ENCODE results near the gene NDRG3. TPM values are rescaled to one million over a fixed set of nuclear protein-coding genes. Genes with fewer than 3 reads are reported as not detected.

NDRG3 gene
- total RNA-seq, 1 experiment from 2014 or later: 23.6 TPM

DNA sequence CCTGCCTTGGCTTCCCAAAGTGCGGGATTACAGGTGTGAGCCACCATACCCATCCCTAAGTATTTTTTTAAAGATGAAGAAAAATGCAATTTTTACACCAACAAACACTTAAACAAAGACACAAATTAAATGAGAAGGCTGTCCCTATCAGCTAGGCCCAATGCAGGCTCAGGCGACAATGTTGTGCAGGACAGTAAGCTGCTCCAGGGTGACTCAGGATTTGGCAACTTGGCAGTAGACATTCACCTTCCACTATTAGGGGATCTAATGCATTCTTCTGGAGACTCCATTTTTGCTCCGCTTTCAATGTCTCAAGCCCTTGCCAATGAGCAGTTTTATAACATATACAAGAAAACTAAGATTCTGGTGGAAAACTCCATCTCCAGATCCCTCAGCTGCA is 19.7 kb downstream of the NDRG3 start:
- Histone ChIP-seq H2BK20ac (ENCODE audit: low read depth, low read length, poor library complexity, severe bottlenecking) (no peak overlapping the region), H3K9me3 (ENCODE audit: control insufficient read depth, low read depth, low read length) (no peaks in the 10 kb centered on the region), H4K8ac (replicated peaks; ENCODE audit: insufficient read length, low read depth, low read length) (no peak overlapping the region), H3K4ac (ENCODE audit: low read depth, low read length) (no peak overlapping the region), H3K14ac (ENCODE audit: insufficient read depth, low read length) (no peak overlapping the region), H3K79me2 (ENCODE audit: insufficient read depth, low read length) (no peaks in the 10 kb centered on the region), H3K9ac (ENCODE audit: extremely low read depth, insufficient read length, low read length) (no peak overlapping the region), H3K4me1 (ENCODE audit: insufficient read depth, low read length) (0 out of 2 replicates have a peak, but pooled peaks cover 3% of the 10 kb centered on the region), H3K4me2 (ENCODE audit: insufficient read depth, insufficient read length, low read length) (no peak overlapping the region), H2AFZ (ENCODE audit: low read length) (no peak overlapping the region), H3K23me2 (ENCODE audit: insufficient read length, low read depth, low read length, poor library complexity, severe bottlenecking) (no peaks in the 10 kb centered on the region), H2BK5ac (ENCODE audit: insufficient read length, low read length) (no peak overlapping the region), H4K91ac (ENCODE audit: insufficient read length, low read depth, low read length) (no peak overlapping the region), H3K23ac (ENCODE audit: insufficient read length, low read depth, low read length) (no peak overlapping the region), H3K79me1 (ENCODE audit: insufficient read depth, low read depth, low read length, poor library complexity, severe bottlenecking) (no peaks in the 10 kb centered on the region), H2BK120ac (ENCODE audit: low read depth, low read length, poor library complexity, severe bottlenecking) (no peak overlapping the region), H3K18ac (ENCODE audit: insufficient read length, low read depth, low read length) (no peak overlapping the region), H3K27ac (ENCODE audit: insufficient read length, low read depth, low read length) (no peak overlapping the region), H3K56ac (ENCODE audit: insufficient read length, low read depth, low read length) (no peak overlapping the region), H2BK15ac (ENCODE audit: low read depth, low read length) (no peak overlapping the region), H2BK12ac (ENCODE audit: insufficient read length, low read depth, low read length) (no peak overlapping the region), H2AK5ac (ENCODE audit: insufficient read length, low read length) (no peak overlapping the region), H4K20me1 (ENCODE audit: control insufficient read depth, insufficient read depth, insufficient read length) (no peaks in the 10 kb centered on the region), H4K5ac (ENCODE audit: insufficient read length, low read depth, low read length) (no peak overlapping the region), H3T11ph (ENCODE audit: low read length) (no peak overlapping the region), H3K27me3 (ENCODE audit: insufficient read depth, low read length) (no peaks in the 10 kb centered on the region)
- Mint-ChIP-seq H3K27ac (0 out of 7 replicates have a peak overlapping the region, but pooled peaks of 1 of the 3 experiments have one; percentile 61), H3K4me1 (peaks cover 4% of the 10 kb centered on the region in 2 experiments; a peak in 1 of 4 replicates), H3K9me3 (no peaks in the 10 kb centered on the region), H3K27me3 (ENCODE audit: low read depth) (no peaks in the 10 kb centered on the region), H3K36me3 (ENCODE audit: insufficient read depth in 1 of 3, low read depth in 3 of 3) (0 out of 7 replicates have a peak, but pooled peaks cover 0 to 2% (median 0%) of the 10 kb centered on the region in 3 experiments), H3K4me3 (no peak overlapping the region)
- no peak for DNase-seq
- no CpG with 5 or more reads among the region's 3 CpGs for WGBS (ENCODE audit: extremely low coverage, insufficient read length, low lambda C conversion rate)
- TF ChIP-seq, protein P1, sequence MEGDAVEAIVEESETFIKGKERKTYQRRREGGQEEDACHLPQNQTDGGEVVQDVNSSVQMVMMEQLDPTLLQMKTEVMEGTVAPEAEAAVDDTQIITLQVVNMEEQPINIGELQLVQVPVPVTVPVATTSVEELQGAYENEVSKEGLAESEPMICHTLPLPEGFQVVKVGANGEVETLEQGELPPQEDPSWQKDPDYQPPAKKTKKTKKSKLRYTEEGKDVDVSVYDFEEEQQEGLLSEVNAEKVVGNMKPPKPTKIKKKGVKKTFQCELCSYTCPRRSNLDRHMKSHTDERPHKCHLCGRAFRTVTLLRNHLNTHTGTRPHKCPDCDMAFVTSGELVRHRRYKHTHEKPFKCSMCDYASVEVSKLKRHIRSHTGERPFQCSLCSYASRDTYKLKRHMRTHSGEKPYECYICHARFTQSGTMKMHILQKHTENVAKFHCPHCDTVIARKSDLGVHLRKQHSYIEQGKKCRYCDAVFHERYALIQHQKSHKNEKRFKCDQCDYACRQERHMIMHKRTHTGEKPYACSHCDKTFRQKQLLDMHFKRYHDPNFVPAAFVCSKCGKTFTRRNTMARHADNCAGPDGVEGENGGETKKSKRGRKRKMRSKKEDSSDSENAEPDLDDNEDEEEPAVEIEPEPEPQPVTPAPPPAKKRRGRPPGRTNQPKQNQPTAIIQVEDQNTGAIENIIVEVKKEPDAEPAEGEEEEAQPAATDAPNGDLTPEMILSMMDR (conservative IDR thresholded peaks at IDR 0.05): no peak
